GM18502 (cell line): Measurements from ENCODE around the gene MYO1H.

Experiments used
- ATAC-seq: cut with Tn5 transposase; IDR thresholded peaks from one replicate; pipeline ENCODE4 v1.9.1; 2021; ENCODE audit warnings: mild to moderate bottlenecking; ENCODE audit not compliant: unreplicated experiment, poor library complexity

Gene MYO1H

DNA sequence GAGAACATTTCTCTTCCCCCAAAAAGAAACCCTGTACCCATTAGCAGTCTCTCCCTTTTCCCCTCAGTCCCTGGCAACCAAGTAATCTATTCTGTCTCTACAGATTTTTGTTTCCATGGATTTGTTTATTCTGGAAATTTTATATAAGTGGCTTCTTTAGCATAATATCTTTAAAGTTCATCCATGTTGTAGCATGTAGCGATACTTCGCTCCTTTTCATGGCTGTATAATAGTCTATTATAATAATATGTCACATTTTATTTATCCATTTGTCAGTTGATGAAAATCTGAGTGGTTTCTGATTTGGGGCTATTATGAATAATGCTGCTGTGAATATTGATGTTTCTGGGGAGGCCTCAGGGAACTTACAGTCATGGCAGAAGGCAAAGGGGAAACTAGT lies 12.8 kb upstream of the MYO1H start:
- ATAC-seq = no peak

DNA sequence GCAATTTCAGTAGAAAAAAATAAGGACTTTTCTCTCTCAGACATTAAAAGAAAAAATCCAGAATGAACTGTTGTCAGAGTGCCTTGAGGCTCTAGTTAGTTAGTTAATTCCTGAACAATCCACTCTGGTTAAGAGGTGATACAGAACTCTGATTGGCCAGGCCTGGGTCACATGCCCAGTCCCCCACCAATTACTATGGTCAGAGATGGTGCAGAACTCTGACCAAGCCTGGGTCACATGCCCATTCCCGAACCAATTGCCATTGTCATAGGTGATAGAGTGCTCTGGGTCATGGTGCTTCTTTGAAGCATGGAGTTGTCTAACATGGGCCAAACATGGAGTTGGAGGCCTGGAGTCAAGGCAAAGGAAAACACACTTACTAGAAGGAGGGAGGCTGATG lies 11.1 kb upstream of the MYO1H start:
- no peak for ATAC-seq

DNA sequence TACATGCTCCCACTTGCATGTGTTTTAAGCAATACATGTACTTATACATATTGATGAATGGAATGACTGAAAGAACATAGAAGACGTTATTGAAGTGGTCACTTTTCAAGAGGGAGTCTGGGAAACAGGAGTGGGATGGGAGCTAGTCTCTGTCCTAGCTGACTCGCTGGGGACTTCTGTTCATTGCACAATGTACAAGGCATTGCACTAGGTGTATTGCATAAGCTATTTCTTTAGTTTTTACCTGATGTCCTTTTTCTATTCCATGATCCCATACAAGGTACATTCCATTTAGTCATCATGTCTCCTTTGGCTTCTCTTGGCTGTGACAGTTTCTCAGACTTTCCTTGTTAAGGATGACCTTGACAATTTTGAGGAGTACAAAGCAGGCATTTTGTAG lies 4.0 kb upstream of the MYO1H start:
- no peak for ATAC-seq

DNA sequence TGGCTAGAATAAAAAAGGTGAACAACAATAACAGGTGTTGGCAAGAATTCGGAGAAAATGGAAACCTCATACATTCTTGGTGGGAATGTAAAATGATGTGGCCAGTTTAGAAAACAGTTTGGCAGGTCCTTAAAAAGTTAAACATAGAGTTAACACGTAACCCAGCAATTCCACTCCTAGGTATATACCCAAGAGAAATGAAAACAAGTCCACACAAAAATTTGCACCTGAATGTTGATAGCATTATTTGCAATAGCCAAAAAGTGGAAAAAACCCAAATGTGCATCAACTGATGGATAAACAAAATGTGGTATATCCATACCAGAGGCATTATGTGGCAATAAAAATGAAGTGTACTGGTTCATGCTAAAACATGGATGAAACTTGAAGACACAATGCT lies 2.3 kb upstream of the MYO1H start:
- ATAC-seq = no peak

DNA sequence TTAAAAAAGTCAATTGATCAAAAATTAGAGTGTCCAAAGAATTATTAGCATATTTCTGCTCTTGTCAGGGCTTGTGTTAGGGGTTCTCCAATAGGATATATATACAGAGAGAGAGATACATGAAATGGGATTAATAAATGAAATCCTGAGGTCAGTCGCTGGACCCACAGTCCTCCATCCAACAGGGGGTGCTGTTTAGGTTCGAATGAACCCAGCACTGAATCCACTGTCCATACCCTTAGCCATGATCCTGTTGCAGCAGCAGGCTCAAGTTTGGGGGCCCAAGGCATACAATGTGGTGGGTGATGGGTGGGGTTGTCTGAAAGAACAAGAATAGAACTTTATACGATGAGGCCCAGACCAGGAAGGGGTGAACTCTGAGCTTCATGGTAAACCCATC lies 780 bp upstream of the MYO1H start:
- no peak for ATAC-seq

DNA sequence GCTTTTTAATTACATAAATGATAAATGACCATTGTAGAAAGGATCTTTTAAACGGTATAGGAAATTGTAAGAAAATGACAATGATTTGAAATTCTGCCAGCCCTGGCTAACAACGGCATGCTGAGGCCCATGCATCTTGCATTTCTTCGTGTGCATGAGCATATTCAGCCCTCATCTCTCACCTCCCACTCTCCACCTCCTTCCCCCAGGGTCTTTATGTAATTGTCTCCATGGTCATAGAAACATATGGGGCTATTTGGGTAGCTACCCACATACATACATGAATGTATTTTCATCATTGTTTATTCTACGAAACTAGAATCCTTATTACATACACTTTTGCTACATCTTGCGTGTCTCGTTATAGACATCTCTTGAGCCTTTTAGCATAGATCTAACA lies 4.5 kb downstream of the MYO1H start:
- ATAC-seq = no peak

DNA sequence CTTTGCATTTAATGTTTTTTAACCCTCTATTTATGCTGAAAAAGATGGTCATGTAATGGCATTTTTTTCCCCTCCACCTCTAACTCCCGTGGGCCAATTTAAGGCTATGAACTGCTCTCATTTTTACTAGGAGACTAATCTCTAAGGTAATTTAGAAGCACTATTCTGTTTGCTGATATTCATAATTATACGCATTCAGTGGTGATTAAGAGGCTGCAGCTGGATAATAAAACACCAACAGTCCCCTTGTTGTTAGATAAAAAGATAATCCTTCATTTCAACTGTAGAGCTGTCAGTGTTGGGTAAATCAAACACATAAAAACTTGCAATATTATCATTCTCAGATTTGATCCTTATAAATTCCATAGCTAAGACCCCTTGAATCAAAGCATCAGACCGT lies 8.9 kb downstream of the MYO1H start:
- no peak for ATAC-seq

DNA sequence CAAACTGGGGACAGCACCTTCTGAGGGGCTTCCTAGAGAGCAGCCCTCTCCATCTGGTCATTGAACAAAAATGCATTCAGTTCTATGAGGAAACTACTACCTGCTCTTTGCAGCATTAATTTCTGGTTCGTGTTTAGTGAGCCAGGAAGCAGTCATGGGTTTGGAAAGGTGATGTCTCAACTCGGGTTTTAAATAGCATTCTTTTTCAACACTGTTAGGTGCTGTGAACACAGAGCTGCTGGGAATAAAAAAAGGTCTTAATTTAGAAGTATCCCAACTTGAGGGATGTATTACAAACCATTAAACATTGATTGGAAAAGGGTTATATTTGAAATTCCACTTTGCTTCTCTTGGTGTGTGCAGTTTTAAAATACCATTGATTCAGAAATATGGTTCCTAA lies 9.3 kb downstream of the MYO1H start:
- ATAC-seq = no peak

DNA sequence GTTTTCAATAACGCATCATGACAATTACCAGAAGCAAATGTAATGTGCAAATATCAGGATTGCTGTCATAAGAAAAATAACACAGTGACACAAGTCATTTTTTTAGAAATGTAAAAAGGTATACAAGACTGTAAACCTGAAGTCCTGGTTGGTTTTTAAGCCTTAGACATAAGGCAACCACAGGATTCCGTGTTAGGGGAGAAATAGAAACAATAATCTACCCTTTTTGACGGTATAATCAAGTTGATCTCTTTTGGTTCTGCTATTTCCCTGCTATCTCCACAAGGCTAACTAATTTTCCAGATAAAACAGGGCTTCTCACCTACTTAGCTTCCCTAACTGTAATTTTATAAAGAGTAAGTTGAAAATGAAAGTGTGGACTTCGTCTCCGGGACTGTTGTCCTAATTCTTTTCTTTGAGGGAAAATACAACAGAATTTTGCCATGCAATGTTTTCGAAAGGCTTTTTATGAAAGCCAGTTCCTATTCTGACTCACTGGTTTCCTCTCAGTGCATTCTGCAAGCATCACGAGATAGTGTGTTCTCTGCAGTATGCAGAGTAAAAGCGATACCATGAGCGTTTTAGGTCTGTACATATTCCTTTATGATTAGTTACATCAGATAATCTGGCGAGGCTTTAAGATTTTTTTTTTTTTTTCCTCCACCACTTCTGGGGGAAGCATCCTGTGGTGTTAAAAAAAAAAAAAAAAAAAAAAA lies 10.6 kb downstream of the MYO1H start:
- no peak for ATAC-seq

DNA sequence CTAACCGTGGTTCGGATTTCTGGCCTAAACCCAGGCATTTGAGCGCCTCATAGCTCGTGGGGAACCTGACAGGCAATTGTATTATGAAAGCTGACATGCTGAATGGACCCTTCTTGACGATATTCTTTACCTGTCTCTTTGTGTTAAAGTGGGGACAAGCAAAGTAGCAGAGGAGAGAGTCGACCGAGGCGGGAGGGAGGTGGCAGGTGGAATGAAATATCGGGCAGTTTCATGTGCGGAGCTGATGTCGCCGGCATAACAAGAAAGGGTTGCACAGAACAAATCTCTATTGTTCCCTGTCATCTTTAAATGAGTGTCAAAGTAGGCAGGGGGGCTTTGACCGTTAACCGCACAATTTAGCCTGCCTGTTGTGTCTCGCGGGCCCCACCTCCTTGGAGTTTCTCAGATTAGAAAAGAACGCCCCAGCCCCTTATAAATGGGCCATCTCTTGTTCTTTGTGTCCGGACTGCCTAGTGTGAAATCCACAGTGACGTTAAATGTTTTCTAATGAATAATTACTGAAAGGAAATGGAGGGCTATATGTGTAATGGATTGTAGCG lies 11.5 kb downstream of the MYO1H start:
- no peak for ATAC-seq

DNA sequence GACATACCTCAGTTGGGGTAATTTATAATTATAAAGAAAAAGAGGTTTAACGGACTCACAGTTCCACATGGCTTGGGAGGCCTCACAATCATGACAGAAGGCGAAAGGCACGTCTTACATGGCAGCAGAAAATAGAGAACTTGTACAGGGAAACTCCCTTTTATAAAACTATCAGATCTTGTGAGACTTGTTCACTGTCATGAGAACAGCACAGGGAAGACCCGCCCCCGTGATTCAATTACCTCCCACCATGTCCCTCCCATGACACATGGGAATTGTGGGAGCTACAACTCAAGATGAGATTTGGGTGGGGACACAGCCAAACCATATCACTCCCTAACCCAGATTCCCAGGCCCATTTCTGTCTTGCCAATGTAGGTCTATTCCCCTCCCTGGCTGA lies 22.1 kb downstream of the MYO1H start:
- no peak for ATAC-seq

DNA sequence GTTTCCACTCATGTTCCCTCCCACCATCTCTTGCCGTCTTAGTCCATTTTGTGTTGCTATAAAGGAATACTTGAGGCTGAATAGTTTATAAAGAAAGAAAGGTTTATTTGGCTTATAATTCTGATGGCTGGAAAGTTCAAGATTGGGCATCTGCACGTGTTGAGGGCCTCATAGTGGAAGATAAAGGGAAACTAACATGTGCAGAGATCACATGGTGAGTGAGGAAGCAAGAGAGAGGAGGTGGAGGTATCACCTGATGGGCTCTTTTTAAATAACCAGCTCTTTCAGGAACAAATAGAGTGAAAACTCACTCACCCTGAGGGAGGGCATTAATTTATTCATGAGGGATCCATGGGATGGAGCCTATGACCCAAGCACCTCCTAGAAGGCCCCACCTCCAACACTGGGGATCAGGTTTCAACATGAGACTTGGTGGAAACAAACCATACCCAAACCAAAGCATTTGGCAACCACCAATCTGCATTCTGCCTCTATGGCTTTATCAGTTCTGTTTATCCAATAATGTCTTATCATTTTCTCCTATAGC lies 29.5 kb downstream of the MYO1H start:
- no peak for ATAC-seq

DNA sequence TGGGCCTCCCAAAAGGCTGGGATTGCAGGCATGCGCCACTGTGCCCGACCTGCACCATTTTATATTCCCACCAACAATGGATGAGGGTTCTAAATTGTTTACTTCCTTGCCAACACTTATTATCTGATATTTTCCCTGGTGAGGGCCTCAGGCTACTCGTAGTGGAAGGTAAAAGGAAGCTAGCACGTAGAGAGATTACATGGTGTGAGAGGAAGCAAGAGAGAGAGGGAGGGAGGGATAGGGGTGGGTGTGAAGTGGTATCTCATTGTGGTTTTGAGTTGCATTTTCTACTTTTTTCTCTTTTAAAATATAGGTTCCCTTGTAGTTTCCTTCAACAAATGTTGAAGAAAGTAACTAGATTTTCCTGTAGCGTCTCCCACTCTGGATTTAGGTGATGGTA lies 30.9 kb downstream of the MYO1H start:
- no peak for ATAC-seq

DNA sequence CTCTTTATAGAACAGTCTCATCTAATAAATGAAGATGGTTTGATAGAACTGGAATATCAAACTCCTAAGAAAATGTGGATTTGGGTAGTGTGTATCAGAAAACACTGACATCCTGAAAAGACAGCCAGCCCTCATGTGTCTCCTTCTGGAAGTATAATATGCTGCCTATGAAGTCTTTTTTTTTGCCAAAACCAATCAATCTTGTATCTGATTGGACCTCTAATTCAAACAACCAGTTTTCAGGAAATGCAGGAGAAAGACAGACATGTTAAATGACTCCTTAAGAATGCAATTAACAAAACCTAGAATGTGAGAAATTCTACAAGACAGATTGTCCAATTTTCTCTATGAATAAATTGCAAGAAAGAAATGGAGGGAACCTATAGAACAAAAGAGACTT lies 34.3 kb downstream of the MYO1H start:
- no peak for ATAC-seq

DNA sequence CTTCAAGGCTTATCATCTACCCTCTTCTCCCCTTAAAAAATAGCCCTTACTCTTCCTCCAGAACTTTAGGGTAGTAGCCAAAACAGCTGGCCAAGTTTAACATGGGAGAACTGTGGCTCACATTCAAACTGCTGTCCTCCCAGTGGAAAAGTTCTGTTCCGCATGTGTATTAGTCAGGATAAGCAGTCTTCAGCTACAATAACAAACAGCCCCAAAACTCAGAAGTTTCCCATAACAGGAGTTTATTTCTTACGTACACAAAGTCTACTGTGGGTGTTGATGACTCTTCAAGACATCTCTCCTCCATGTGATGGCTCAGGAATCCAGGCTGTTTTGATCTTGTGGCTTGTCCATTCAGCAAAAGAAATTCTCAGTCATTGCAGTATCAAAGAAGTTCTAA lies 35.5 kb downstream of the MYO1H start:
- no peak for ATAC-seq

DNA sequence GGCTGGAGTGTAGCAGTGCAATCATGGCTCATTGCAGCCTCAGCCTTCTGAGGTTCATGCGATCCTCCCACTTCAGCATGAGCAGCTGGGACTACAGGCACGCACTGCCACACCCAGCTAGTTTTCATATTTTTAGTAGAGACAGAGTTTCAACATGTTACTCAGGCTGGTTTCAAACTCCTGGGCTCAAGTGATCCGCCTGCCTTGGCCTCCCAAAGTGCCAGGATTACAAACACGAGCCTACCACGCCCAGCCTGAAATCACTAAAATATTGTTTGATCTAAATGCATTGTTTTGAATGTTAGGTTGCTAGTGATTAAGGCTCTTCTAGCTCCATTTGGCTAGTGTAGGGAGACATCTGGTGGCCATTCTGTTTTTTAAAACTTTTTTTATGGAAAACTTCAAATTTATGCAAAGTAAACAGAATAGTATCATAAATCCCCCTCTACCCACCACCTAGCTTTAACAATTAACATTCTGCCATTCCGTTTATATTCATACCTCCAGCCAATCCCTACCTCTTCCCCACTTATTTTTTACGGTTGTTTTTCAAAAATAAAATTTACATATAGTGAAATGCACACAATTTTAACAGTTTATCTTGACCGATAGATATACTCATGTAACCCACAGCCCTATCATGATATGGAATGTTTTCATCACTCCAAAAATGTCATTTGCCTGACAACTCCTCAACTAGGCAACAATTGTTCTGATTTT lies 37.8 kb downstream of the MYO1H start:
- ATAC-seq = no peak

DNA sequence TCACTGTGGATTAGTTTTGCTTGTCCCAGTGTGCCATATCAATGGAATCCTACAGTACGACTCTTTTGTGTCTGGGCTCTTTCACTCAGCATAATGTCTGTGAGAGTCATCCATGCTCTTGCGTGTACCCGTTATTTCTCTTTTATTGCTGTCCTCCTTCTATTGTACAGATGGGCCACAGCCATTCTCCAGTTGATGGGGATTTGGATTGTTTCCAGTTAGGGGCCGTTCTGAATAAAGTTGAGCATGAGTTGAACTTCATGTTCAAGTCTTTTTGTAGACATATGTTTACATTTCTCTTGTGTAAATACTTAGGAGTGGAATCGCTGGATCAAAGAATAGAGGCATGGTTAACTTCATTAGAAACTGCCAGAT lies 38.3 kb downstream of the MYO1H start:
- ATAC-seq = no peak

DNA sequence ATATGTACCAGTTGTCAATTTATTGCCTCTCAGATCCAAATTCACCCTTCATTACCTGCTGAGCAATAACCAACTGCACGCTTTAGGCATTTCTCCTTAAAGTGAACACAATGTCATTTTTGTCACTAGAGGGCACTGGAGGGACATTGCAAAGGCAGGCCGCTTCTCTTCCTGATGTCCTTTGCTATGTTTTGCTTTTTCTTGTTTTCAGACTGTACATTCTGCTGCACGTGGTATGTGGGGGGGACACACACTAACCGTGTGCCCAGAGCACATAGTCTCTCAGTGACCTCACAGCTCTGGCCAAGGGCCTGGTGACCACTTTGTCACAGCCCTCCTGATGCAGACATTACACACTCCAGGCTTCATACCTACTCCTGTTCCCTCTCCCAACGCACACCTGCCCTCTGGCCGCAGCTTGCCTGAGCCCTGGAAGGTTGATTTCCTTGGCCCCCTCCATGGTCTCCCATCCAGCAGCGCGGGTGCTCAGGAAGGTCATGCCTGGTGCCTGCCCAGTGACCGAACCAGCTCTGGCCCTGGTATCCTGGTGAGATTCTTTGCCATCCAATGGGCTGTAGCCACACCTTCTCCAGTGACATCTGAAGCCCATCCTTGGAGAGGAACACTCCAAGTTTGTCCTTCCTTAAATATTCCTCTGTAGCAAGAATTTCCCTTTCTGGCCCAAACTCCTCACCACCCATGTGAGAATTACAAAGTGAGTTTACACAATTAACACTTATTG lies 39.9 kb downstream of the MYO1H start:
- no peak for ATAC-seq

DNA sequence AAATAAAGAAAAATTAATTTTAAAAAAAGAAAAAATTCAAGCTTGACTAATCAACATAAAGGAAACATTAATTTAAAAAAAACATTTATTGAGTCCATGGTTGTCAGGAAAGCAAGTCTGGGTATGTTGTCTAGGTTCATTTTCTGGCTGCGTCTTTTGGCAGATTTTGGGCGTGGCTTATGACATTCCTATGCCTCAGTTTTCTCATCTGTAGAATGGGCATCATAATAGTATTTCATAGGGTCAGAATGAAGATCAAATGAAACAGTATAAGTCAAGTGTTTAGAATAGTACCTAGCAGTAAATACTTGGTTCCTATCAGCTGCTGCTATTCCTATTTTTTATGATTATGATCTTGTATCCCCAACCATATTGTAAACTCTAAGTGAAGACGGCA lies 40.5 kb downstream of the MYO1H start:
- ATAC-seq = no peak

DNA sequence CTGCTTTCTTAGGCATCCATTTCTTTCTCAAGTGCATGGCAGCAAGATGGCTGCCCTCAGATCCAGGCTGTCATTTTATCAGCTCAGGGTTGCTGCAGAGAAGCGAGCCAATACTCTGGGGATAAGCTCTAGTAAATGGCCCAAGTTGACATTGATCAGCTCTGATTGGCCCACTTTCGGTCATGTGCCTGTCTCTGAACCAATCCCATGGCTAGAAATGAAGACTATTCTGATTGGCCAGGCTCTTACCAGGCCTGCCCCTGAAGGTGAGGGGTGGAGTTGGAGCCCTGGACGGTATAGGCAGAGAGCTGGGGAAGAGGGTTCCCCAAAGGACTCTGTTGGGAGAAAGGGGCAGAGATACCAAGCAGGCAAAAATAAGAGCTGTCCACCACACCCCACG lies 41.4 kb downstream of the MYO1H start:
- no peak for ATAC-seq
